ENCODE results near the gene HOOK2.
"Not testable (repeated sequence)": the region's sequence is repeated elsewhere in the genome, so short reads cannot be mapped to it uniquely, and the experiment has no call there.

The HOOK2 gene

GRCh38 chr19:12715929-12716328 is 59.4 kb downstream of the HOOK2 start:
- FAIRE-seq (no peak), DNase-seq (ENCODE audit: insufficient read length, low spot score) (no peak)
- no peak for TF ChIP-seq POLR2A (IDR thresholded peaks at IDR 0.05; ENCODE audit: low read depth, low read length)

GRCh38 chr19:12715102-12715501 is 60.2 kb downstream of the HOOK2 start:
- DNase-seq (ENCODE audit: insufficient read length, low spot score) (no peak), FAIRE-seq (no peak)
- TF ChIP-seq POLR2A (IDR thresholded peaks at IDR 0.05; ENCODE audit: low read depth, low read length), result no peak

- not testable (repeated sequence) for FAIRE-seq; DNase-seq (ENCODE audit: insufficient read length, low spot score)
Measured at GRCh38 chr19:12713304-12713703, 62.0 kb downstream of the HOOK2 start.

Measured in H54 (cell line).